Fibroblast of skin of right biceps (primary cell): ENCODE results near the gene PRKN.
"Not testable (repeated sequence)": the region's sequence is repeated elsewhere in the genome, so short reads cannot be mapped to it uniquely, and the experiment has no call there.

Experiments used
- DNase-seq: peaks from one replicate; pipeline ENCODE4 v3.0.0-alpha.2; 2013

Gene PRKN

GRCh38 chr6:161351858-161352257, 1375.7 kb downstream of the PRKN start:
- no peak for DNase-seq

- no peak for DNase-seq
Observed at GRCh38 chr6:161349886-161350285, 1377.7 kb downstream of the PRKN start.

- DNase-seq: no peak
Observed at GRCh38 chr6:161348628-161348994, 1379.0 kb downstream of the PRKN start.

DNA sequence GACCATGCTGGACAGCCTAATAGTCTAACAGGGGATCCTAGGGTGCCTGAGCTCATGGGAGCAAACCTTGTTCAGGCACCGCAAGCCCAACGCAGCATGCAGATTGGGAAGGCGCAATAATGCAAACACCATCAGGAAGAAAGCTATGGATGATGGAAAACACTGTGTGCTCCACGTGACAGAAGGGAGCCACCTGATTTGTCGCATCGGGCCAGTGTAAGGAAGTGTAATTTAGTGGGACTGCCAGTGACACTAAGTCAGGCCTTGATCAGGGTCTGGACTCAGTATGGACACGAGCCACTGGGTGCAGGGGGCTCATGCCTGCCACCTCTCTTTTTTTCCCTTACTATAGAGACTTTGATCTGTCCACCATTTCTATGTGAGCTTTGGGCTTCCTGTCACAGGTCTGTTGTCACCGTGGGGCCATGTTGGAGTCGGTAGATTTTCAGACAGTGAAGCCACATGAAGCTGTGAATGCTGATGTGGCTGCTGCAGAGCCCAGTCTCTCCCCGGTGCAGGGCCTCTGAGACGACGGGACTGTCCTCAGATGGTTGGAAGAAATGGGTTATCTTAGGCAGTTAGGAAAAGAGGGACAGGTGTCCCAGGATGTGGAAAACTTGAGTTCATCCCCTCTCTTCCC, 1379.5 kb downstream of the PRKN start:
- no peak for DNase-seq

- DNase-seq: no peak
Observed at GRCh38 chr6:161347125-161347524, 1380.4 kb downstream of the PRKN start.

- no peak for DNase-seq
Observed at GRCh38 chr6:161346717-161347116, 1380.8 kb downstream of the PRKN start.

DNA sequence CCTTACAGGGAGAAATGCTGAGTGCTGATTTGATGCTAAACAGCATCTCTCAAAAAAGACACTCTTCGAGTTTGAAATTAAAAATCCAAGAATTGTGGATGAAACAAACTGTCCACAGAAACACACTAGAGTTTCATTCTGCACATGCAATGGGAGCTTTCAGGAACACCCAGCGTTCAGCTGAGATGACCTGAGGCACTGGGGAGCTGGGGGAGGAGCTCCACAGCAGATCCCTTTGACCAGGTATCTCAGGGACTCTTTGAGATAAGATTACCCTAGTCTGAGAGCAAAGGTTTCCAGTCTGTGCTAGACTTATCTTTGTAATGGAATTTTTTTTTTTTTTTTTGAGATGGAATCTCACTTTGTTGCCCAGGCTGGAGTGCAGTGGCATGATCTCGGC, 1382.9 kb downstream of the PRKN start:
- DNase-seq: no peak

- no peak for DNase-seq
Observed at GRCh38 chr6:161342039-161342438, 1385.5 kb downstream of the PRKN start.

- DNase-seq: no peak
Observed at GRCh38 chr6:161341638-161342037, 1385.9 kb downstream of the PRKN start.

GRCh38 chr6:161338015-161338414, 1389.6 kb downstream of the PRKN start:
- DNase-seq: no peak

- no peak for DNase-seq
Observed at GRCh38 chr6:161336479-161336878, 1391.1 kb downstream of the PRKN start.

GRCh38 chr6:161333410-161333809, 1394.2 kb downstream of the PRKN start:
- DNase-seq: no peak

DNA sequence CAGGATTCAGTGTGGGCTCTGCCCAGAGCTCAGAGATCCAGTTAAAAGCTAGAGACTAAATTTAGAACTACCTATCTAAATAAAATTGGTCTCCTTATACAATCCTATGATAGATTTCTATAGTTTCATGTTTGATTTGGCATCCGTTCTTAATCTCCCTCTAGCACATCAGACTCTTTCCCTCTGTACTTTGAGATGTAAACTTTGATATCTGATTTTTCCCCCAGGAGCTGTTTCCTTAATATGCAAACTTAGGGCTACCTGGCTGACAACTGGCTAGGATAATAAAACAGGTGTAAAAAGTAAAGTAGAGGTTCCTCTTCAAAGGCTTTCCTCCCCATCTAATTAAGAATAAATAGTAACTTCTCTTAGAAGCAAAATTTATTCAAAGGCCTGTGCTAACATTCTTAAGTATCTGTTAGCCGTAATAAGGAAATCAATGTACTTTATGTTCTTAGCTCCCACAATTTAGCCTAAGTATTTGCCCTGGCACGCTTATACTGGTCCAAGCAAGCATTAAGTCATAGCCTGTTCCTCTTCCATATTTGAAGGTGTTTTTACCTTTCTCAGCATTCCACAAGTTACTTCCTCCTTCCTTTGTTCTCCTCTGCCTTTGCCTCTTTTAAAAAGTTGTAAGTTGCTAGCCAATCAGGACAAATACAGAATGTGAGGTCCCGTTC, 1396.0 kb downstream of the PRKN start:
- not testable (repeated sequence) for DNase-seq

DNA sequence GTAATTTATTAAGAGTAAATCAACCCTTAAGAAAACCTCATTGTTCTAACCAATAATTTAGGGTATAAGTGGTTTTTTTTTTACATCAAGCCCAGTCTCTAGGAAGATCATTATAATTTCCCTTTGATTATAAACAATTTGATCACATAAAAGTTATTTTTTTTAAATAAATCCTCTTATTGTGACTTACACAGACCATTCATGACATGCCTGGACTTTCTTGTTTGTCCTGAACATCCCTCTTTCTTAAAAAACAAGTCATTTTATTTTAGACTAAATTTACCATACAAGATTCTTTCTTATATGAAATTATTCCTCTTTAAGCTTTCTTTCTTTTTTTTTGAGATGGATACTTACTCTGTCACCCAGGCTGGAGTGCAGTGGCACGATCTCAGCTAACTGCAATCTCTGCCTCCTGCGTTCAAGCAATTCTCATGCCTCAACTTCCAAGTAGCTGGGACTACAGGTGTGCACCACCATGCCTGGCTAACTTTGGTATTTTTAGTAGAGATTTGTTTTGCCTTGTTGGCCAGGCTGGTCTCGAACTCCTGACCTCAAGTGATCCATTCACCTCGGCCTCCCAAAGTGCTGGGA, 1400.1 kb downstream of the PRKN start:
- peak; percentile 10 for DNase-seq

- DNase-seq: no peak
Observed at GRCh38 chr6:161319231-161319630, 1408.3 kb downstream of the PRKN start.

GRCh38 chr6:161318456-161318855, 1409.1 kb downstream of the PRKN start:
- DNase-seq: no peak

- DNase-seq: no peak
Observed at GRCh38 chr6:161316531-161316930, 1411.0 kb downstream of the PRKN start.

GRCh38 chr6:161315246-161315917, 1412.2 kb downstream of the PRKN start:
- DNase-seq: not testable (repeated sequence)

GRCh38 chr6:161314541-161315245, 1412.9 kb downstream of the PRKN start:
- not testable (repeated sequence) for DNase-seq

DNA sequence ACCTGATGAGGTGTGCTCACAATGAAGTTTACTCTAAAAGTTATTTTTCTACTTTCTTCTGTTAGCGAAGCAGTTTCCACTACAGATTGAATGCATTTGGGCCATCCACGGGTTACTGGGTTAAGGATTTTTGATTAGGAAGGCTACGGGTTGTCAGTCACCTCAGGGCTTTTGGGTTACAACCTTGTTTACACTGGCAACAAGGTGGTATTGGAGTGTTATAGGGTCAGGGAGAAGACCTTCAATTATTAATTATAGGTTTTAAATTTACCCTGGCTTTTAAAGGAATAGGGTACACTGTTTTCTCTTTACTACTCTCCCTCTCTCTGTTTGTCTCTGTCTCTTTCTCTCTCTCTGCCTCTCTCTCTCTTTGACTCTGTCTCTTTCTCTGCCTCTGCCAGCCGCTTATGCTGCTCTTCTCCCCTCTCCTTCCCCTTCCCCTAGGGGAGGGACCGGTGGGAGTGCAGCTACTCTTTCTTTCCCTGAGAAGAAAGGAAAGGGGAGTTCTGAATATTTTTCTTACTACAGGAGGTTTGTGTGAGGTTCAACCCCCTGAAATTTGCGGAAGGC, 1413.5 kb downstream of the PRKN start:
- DNase-seq: no peak

DNA sequence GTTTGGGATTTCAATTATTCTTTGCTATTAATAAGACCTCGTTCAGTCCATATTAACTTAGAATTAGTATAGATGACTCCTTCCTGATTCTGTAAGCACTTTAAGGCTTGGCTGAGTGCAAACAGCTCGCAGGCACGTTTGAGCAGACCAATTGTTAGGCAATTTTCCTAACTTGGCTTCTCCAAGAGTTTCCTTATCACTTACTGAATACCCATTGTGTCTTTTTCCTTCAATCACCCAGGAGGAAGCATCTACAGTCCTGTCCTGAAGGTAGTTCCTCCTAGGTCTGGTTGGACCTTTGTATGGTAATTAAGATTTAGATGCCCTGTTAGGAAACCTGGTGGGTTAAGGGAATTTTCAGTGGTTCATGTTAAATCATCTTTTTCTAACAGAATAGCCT, 1414.1 kb downstream of the PRKN start:
- DNase-seq: not testable (repeated sequence)

DNA sequence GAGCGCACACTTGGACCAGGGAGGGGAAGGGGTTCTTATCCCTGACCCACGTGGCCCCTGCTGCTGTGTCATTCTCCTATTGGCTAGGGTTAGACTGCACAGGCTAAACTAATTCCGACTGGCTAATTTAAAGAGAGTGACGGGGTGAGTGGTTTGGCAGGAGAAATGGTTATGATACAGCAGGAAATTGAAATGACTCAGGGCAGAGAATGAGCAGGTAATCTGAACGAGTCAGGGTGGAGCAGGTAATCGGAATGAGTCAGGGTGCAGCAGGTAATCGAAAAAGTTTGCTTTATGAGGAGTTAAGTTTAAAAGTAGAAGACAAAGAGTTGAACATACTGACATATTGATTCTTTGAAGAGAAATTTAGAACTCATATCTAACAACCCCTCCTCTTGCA, 1417.8 kb downstream of the PRKN start:
- DNase-seq: not testable (repeated sequence)
